Keratinocyte (primary cell): ENCODE results near the gene METAP1. TPM values are rescaled to one million over a fixed set of nuclear protein-coding genes. Genes with fewer than 3 reads are reported as not detected.

Experiments used
- DNase-seq: peaks from one replicate; pipeline ENCODE4 v3.0.0-alpha.2; 2011; ENCODE audit warnings: low read depth, missing footprints, low spot score
- FAIRE-seq: peaks from 2 replicates; lab custom pipeline; 2011; peaks lifted over from hg19 to GRCh38; lab: Jason Lieb, UNC
- H2AFZ ChIP-seq: 2 replicates; pipeline ENCODE4 v1.6.0; 2012; ENCODE audit warnings: low read length, control low read depth, inconsistent platforms; ENCODE audit not compliant: control insufficient read depth
- H3K27ac ChIP-seq: 2 replicates; pipeline ENCODE4 v1.5.1; 2011; ENCODE audit warnings: low read length; ENCODE audit not compliant: control insufficient read depth, insufficient read depth
- H3K27me3 ChIP-seq: 3 replicates; pipeline ENCODE4 v1.6.0; 2011; ENCODE audit warnings: low read length; ENCODE audit not compliant: control insufficient read depth, insufficient read depth; ENCODE audit errors: extremely low read depth
- H3K36me3 ChIP-seq, 2 experiments: 2 replicates in 1 of 2; 3 replicates in 1 of 2; pipeline ENCODE4 v1.5.1; 2011; ENCODE audit warnings: low read length in 2 of 2, mild to moderate bottlenecking in 1 of 2; ENCODE audit not compliant: control insufficient read depth in 2 of 2, insufficient read depth in 2 of 2; ENCODE audit errors: extremely low read depth in 1 of 2
- H3K4me1 ChIP-seq: 3 replicates; pipeline ENCODE4 v1.5.1; 2011; ENCODE audit warnings: low read length; ENCODE audit not compliant: control insufficient read depth, insufficient read depth; ENCODE audit errors: extremely low read depth
- H3K4me2 ChIP-seq: 3 replicates; pipeline ENCODE4 v1.6.0; 2011; ENCODE audit warnings: low read depth, low read length; ENCODE audit not compliant: control insufficient read depth, insufficient read depth; ENCODE audit errors: extremely low read depth
- H3K4me3 ChIP-seq, 3 experiments: fragments of 200-600 bp in 1 of 3; sonication (generic) in 1 of 3; 2 replicates in 2 of 3; 3 replicates in 1 of 3; pipeline ENCODE4 v1.5.1; 2011 to 2016; ENCODE audit warnings: low read length in 3 of 3, mild to moderate bottlenecking in 3 of 3, control low read depth in 2 of 3, inconsistent platforms in 1 of 3, low read depth in 1 of 3, mixed read lengths in 1 of 3, mixed run types in 1 of 3, moderate library complexity in 1 of 3; ENCODE audit not compliant: control insufficient read depth in 2 of 3, insufficient read depth in 2 of 3; ENCODE audit errors: extremely low read depth in 1 of 3
- H3K79me2 ChIP-seq: 2 replicates; pipeline ENCODE4 v1.6.0; 2012; ENCODE audit warnings: low read length; ENCODE audit not compliant: control insufficient read depth, insufficient read depth
- H3K9ac ChIP-seq: 3 replicates; pipeline ENCODE4 v1.6.0; 2011; ENCODE audit warnings: low read length; ENCODE audit not compliant: control insufficient read depth, insufficient read depth; ENCODE audit errors: extremely low read depth
- H3K9me1 ChIP-seq: 3 replicates; pipeline ENCODE4 v1.6.0; 2011; ENCODE audit warnings: low read length; ENCODE audit not compliant: control insufficient read depth, insufficient read depth; ENCODE audit errors: extremely low read depth
- H3K9me3 ChIP-seq: 2 replicates; pipeline ENCODE4 v1.5.1; 2012; ENCODE audit warnings: low read depth, low read length; ENCODE audit not compliant: control insufficient read depth
- H4K20me1 ChIP-seq: 3 replicates; pipeline ENCODE4 v1.6.0; 2011; ENCODE audit warnings: low read length; ENCODE audit not compliant: control insufficient read depth, insufficient read depth; ENCODE audit errors: extremely low read depth
- EZH2 ChIP-seq: IDR thresholded peaks from one replicate; pipeline ENCODE4 v1.6.1; 2012; ENCODE audit warnings: inconsistent platforms, mild to moderate bottlenecking, low read length, moderate library complexity
- dilution Hi-C: fragments of 300-500 bp; cut with MboI; formaldehyde crosslinking; loops from one replicate; pipeline ENCODE4 v1.7.0; 2020; ENCODE audit warnings: low sequenced_read_pairs; ENCODE audit not compliant: extremely low pct_ligation_motif_present
- polyA plus RNA-seq, 5 experiments: library from polyadenylated mRNA; depleted of rRNA in 3 of 5; stranded (reverse) in 3 of 5; stranded (forward) in 1 of 5; unstranded in 1 of 5; fragments of >200 nt; gene quantifications; 1 replicate in 1 of 5; 2 replicates in 3 of 5; 3 replicates in 1 of 5; pipeline versions ENCODE4 v1.2.1 to v1.2.3, GENCODE V29; 2011 to 2012; ENCODE audit warnings: missing spikeins in 2 of 5, low read depth in 1 of 5, low replicate concordance in 1 of 5
- TF ChIP-seq, protein P1 (sequence below), 3 experiments: IDR thresholded peaks in 1 of 3; conservative IDR thresholded peaks in 1 of 3; optimal IDR thresholded peaks in 1 of 3; 2 replicates in 2 of 3; 3 replicates in 1 of 3; pipeline versions ENCODE3 to v1.5.1; 2011; ENCODE audit warnings: low read length in 3 of 3, mild to moderate bottlenecking in 3 of 3, moderate library complexity in 2 of 3, control low read depth in 1 of 3, inconsistent platforms in 1 of 3; ENCODE audit not compliant: insufficient read depth in 2 of 3; ENCODE audit errors: extremely low read depth in 1 of 3

METAP1 gene
- polyA plus RNA-seq, 1 donor (not counting 4 experiments of a cell fraction or from before 2014, with no cell fraction given), result 89.4 TPM

DNA sequence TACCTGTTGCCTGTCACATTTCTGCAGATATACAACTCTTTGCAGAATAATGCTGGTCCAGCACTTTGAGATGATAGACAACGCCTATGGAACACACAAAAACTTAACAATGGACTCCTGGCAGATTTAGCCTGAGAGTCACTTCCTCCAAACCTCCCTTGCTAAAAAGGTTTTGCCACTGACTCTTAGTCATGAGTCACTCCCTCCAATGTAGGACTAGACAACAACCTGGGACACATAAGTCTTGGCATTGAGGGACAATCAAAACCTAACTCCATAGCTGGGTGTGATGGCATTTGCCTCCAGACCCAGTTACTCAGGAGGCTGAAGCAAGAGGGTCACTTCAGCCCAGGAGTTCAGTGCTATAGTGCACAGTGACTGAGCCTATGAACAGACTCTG lies 44.6 kb upstream of the METAP1 start:
- Histone ChIP-seq H4K20me1 (no peaks in the 10 kb centered on the region), H2AFZ (peak overlapping the region; percentile 25), H3K4me2 (no peak overlapping the region), H3K27ac (no peak overlapping the region), H3K27me3 (no peaks in the 10 kb centered on the region), H3K36me3 (no peaks in the 10 kb centered on the region), H3K79me2 (no peaks in the 10 kb centered on the region), H3K4me1 (peaks cover 6% of the 10 kb centered on the region), H3K4me3 (no peak overlapping the region), H3K9me1 (no peaks in the 10 kb centered on the region), H3K9ac (no peak overlapping the region), H3K9me3 (no peaks in the 10 kb centered on the region)
- dilution Hi-C loops, result no loop called here
- DNase-seq (no peak), FAIRE-seq (no peak)
- TF ChIP-seq, protein P1, sequence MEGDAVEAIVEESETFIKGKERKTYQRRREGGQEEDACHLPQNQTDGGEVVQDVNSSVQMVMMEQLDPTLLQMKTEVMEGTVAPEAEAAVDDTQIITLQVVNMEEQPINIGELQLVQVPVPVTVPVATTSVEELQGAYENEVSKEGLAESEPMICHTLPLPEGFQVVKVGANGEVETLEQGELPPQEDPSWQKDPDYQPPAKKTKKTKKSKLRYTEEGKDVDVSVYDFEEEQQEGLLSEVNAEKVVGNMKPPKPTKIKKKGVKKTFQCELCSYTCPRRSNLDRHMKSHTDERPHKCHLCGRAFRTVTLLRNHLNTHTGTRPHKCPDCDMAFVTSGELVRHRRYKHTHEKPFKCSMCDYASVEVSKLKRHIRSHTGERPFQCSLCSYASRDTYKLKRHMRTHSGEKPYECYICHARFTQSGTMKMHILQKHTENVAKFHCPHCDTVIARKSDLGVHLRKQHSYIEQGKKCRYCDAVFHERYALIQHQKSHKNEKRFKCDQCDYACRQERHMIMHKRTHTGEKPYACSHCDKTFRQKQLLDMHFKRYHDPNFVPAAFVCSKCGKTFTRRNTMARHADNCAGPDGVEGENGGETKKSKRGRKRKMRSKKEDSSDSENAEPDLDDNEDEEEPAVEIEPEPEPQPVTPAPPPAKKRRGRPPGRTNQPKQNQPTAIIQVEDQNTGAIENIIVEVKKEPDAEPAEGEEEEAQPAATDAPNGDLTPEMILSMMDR (optimal IDR thresholded peaks at IDR 0.05 in 1 of 3, IDR thresholded peaks at IDR 0.05 in 1 of 3, conservative IDR thresholded peaks at IDR 0.05 in 1 of 3; ENCODE audit: extremely low read depth in 1 of 3, insufficient read depth in 2 of 3, low read length in 3 of 3), result no peak
- no peak for TF ChIP-seq EZH2

DNA sequence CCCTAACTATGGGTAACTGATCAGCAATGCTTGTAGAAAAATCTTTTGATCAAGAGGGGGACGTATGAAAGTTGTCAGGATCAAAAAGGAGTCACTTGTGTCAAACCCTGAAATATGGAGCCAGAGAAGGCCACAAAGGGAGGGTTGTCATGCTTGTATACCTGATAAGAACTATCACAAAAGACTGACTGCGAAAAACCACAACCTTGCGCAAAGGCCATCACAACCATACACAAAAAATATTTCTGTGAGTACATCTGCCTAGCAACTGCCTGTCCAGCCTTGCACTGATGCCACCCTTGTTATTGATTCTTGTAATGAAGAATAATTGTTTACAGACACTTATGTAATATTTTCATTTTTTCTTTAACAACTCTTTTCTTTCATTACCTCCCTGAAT lies 43.8 kb upstream of the METAP1 start:
- Histone ChIP-seq H3K4me1 (peaks cover 3% of the 10 kb centered on the region), H3K4me3 (no peak overlapping the region), H3K4me2 (no peak overlapping the region), H3K27me3 (no peaks in the 10 kb centered on the region), H2AFZ (no peak overlapping the region), H3K9ac (no peak overlapping the region), H3K36me3 (no peaks in the 10 kb centered on the region), H3K9me3 (no peaks in the 10 kb centered on the region), H3K9me1 (no peaks in the 10 kb centered on the region), H3K79me2 (no peaks in the 10 kb centered on the region), H4K20me1 (no peaks in the 10 kb centered on the region), H3K27ac (no peak overlapping the region)
- TF ChIP-seq EZH2, result no peak
- TF ChIP-seq, protein P1 (optimal IDR thresholded peaks at IDR 0.05 in 1 of 3, IDR thresholded peaks at IDR 0.05 in 1 of 3, conservative IDR thresholded peaks at IDR 0.05 in 1 of 3; ENCODE audit: extremely low read depth in 1 of 3, insufficient read depth in 2 of 3, low read length in 3 of 3), result no peak
- DNase-seq (no peak), FAIRE-seq (peak; percentile 23)
- dilution Hi-C loops, result no loop called here
